ENCODE data around the gene KRTAP9-6.

GRCh38 chr17:41223821-41224220, 41.4 kb upstream of the KRTAP9-6 start:
- TF ChIP-seq CTCF (conservative IDR thresholded peaks at IDR 0.05; ENCODE audit: low read length) (no peak), EZH2phosphoT487 (IDR thresholded peaks at IDR 0.05; ENCODE audit: borderline replicate concordance) (no peak)

All from Loucy (cell line).